HEK293 (cell line): Measurements from ENCODE around the gene FMO1.

Source experiments
- CTCF ChIA-PET: fragments of 350-600 bp; formaldehyde crosslinking; extraction: SDS; loops from one replicate; lab custom pipeline; 2021; ENCODE audit warnings: antibody characterized with exemption; lab: Yijun Ruan, JAX
- POLR2A ChIA-PET: fragments of 300-600 bp; formaldehyde crosslinking; extraction: SDS; loops from one replicate; lab custom pipeline; 2020; ENCODE audit warnings: antibody characterized with exemption, inconsistent platforms; lab: Yijun Ruan, JAX
- H3K27ac ChIP-seq: fragments of 200-500 bp; sonication (Bioruptor generic); 2 replicates; pipeline ENCODE4 v1.5.1; 2014; ENCODE audit warnings: low read depth, low read length, control low read depth, inconsistent platforms; ENCODE audit errors: extremely low read depth
- H3K36me3 ChIP-seq, 2 experiments: fragments of 200-500 bp in 1 of 2; sonication (Bioruptor generic) in 1 of 2; 1 replicate in 1 of 2; 2 replicates in 1 of 2; pipeline ENCODE4 v1.5.1; 2014 to 2017; ENCODE audit warnings: inconsistent platforms in 2 of 2, low read length in 2 of 2; ENCODE audit not compliant: control insufficient read depth in 2 of 2, insufficient read depth in 1 of 2
- H3K4me1 ChIP-seq: fragments of 200-500 bp; sonication (Bioruptor generic); 2 replicates; pipeline ENCODE4 v1.5.1; 2014; ENCODE audit warnings: mild to moderate bottlenecking, low read length, inconsistent platforms; ENCODE audit not compliant: control insufficient read depth, insufficient read depth
- H3K4me3 ChIP-seq: 2 replicates; pipeline ENCODE4 v1.5.1; 2011; ENCODE audit warnings: low read depth, mild to moderate bottlenecking, control low read depth, low read length, moderate library complexity
- H3K9me3 ChIP-seq: fragments of 200-500 bp; sonication (Bioruptor generic); 2 replicates; pipeline ENCODE4 v1.5.1; 2014; ENCODE audit warnings: low read depth, low read length, inconsistent platforms; ENCODE audit not compliant: control insufficient read depth, insufficient read depth
- GLI4 ChIP-seq: fragments of 450-650 bp; formaldehyde crosslinking; IDR thresholded peaks from 2 replicates; pipeline ENCODE4 v1.5.1; 2016; ENCODE audit warnings: missing biosample characterization, missing genetic modification characterization
- KLF1 ChIP-seq: fragments of 450-650 bp; formaldehyde crosslinking; IDR thresholded peaks from 2 replicates; pipeline ENCODE4 v1.5.1; 2016; ENCODE audit warnings: missing biosample characterization, missing genetic modification characterization
- MZF1 ChIP-seq: fragments of 450-650 bp; formaldehyde crosslinking; IDR thresholded peaks from 2 replicates; pipeline ENCODE4 v1.5.1; 2017; ENCODE audit warnings: missing biosample characterization, missing genetic modification characterization, borderline replicate concordance
- WT1 ChIP-seq: fragments of 450-650 bp; formaldehyde crosslinking; IDR thresholded peaks from 2 replicates; pipeline ENCODE4 v1.5.1; 2016; ENCODE audit warnings: missing biosample characterization, missing genetic modification characterization
- YY1 ChIP-seq: fragments of 450-650 bp; formaldehyde crosslinking; IDR thresholded peaks from 2 replicates; pipeline ENCODE4 v1.5.1; 2018; ENCODE audit warnings: missing biosample characterization, missing genetic modification characterization
- ZBTB48 ChIP-seq: fragments of 450-650 bp; formaldehyde crosslinking; IDR thresholded peaks from 2 replicates; pipeline ENCODE4 v1.5.1; 2016; ENCODE audit warnings: missing biosample characterization, missing genetic modification characterization
- ZIC2 ChIP-seq: fragments of 450-650 bp; formaldehyde crosslinking; IDR thresholded peaks from 2 replicates; pipeline ENCODE4 v1.5.1; 2016; ENCODE audit warnings: missing biosample characterization, missing genetic modification characterization
- ZNF112 ChIP-seq: fragments of 450-650 bp; formaldehyde crosslinking; IDR thresholded peaks from 2 replicates; pipeline ENCODE4 v1.5.0; 2017; ENCODE audit warnings: missing biosample characterization, missing genetic modification characterization
- ZNF221 ChIP-seq: fragments of 450-650 bp; formaldehyde crosslinking; IDR thresholded peaks from 2 replicates; pipeline ENCODE4 v1.5.1; 2017; ENCODE audit warnings: missing biosample characterization, missing genetic modification characterization, borderline replicate concordance
- ZNF302 ChIP-seq: fragments of 450-650 bp; formaldehyde crosslinking; IDR thresholded peaks from 2 replicates; pipeline ENCODE4 v1.5.1; 2016; ENCODE audit warnings: missing biosample characterization, missing genetic modification characterization, low read depth
- ZNF473 ChIP-seq: fragments of 450-650 bp; formaldehyde crosslinking; IDR thresholded peaks from 2 replicates; pipeline ENCODE4 v1.5.1; 2017; ENCODE audit warnings: missing biosample characterization, missing genetic modification characterization
- ZNF501 ChIP-seq: fragments of 450-650 bp; formaldehyde crosslinking; IDR thresholded peaks from 2 replicates; pipeline ENCODE4 v1.5.1; 2016; ENCODE audit warnings: missing biosample characterization, missing genetic modification characterization
- ZNF514 ChIP-seq: fragments of 450-650 bp; formaldehyde crosslinking; IDR thresholded peaks from 2 replicates; pipeline ENCODE4 v1.5.1; 2016; ENCODE audit warnings: missing biosample characterization, missing genetic modification characterization
- ZNF585B ChIP-seq: fragments of 450-650 bp; formaldehyde crosslinking; IDR thresholded peaks from 2 replicates; pipeline ENCODE4 v1.5.1; 2016; ENCODE audit warnings: missing biosample characterization, missing genetic modification characterization
- ZNF623 ChIP-seq: fragments of 450-650 bp; formaldehyde crosslinking; IDR thresholded peaks from 2 replicates; pipeline ENCODE4 v1.5.1; 2016; ENCODE audit warnings: missing biosample characterization, missing genetic modification characterization
- ZNF658 ChIP-seq: fragments of 450-650 bp; formaldehyde crosslinking; IDR thresholded peaks from 2 replicates; pipeline ENCODE4; 2016; ENCODE audit warnings: missing biosample characterization, missing genetic modification characterization
- ZNF701 ChIP-seq: fragments of 450-650 bp; formaldehyde crosslinking; IDR thresholded peaks from 2 replicates; pipeline ENCODE4 v1.5.1; 2016; ENCODE audit warnings: missing biosample characterization, missing genetic modification characterization
- ZNF747 ChIP-seq: fragments of 450-650 bp; formaldehyde crosslinking; IDR thresholded peaks from 2 replicates; pipeline ENCODE4 v1.5.1; 2016; ENCODE audit warnings: missing biosample characterization, missing genetic modification characterization
- ZNF791 ChIP-seq: fragments of 450-650 bp; formaldehyde crosslinking; IDR thresholded peaks from 2 replicates; pipeline ENCODE4 v1.5.1; 2016; ENCODE audit warnings: missing biosample characterization, missing genetic modification characterization
- TF ChIP-seq, protein P1 (sequence below): fragments of 450-650 bp; formaldehyde crosslinking; IDR thresholded peaks from 2 replicates; pipeline ENCODE4 v1.5.1; 2016; ENCODE audit warnings: missing biosample characterization, missing genetic modification characterization, low read depth
- TF ChIP-seq, protein P2 (sequence below): fragments of 450-650 bp; formaldehyde crosslinking; IDR thresholded peaks from 2 replicates; pipeline ENCODE4 v1.5.1; 2016; ENCODE audit warnings: missing biosample characterization, missing genetic modification characterization
- TF ChIP-seq, protein P3 (sequence below): fragments of 450-650 bp; formaldehyde crosslinking; conservative IDR thresholded peaks from 2 replicates; pipeline ENCODE4 v1.5.1; 2016; ENCODE audit warnings: low read depth, missing biosample characterization, missing genetic modification characterization
- TF ChIP-seq, protein P4 (sequence below): fragments of 450-650 bp; formaldehyde crosslinking; IDR thresholded peaks from 2 replicates; pipeline ENCODE4 v1.5.1; 2016; ENCODE audit warnings: missing biosample characterization, missing genetic modification characterization, borderline replicate concordance

Gene FMO1

DNA sequence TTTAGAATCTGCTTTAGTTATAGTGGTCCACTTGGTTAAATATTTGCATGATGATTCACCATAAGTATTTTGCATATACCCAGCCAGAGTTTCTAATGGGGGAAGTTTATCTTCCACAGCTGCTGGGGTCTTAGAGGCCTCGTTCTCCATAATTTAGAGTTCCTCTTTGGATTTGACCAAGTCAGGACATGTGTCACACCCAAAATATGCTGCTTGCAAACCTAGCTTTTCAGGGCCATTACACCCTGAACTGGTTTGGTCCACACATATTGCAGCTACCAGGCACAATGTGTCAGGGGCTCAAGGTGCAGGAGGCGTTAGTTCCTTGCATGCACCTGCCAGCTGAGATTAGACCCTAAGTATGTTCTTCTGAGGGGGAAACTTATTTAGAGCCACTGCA, 48.6 kb downstream of the FMO1 start (continued):
- TF ChIP-seq, protein P1, sequence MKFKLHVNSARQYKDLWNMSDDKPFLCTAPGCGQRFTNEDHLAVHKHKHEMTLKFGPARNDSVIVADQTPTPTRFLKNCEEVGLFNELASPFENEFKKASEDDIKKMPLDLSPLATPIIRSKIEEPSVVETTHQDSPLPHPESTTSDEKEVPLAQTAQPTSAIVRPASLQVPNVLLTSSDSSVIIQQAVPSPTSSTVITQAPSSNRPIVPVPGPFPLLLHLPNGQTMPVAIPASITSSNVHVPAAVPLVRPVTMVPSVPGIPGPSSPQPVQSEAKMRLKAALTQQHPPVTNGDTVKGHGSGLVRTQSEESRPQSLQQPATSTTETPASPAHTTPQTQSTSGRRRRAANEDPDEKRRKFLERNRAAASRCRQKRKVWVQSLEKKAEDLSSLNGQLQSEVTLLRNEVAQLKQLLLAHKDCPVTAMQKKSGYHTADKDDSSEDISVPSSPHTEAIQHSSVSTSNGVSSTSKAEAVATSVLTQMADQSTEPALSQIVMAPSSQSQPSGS (tag by site-specific recombination) = no peak

DNA sequence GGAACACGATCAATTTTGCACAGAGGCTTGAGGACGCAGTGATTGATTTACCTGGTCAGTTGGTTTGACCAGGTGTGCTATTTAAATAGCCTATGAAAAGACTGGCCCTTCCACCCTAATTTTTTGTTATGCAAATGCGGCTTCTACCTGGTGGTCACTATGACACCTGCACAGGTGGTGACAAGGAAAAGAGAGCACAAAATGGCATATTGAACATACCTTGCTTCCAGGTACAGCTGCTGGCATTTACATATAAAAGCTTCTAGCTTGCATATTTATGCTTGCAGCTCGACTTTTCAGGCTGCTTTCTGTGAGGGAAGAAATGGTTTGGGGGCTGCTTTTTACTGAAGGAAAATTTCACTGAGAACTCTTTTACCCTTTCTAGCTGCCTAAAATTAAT, 50.4 kb downstream of the FMO1 start:
- ChIA-PET CTCF (interaction anchor here (2.1 kb wide), 1 partner anchor 15 kb away, joined by 10 read pairs; no protein-coding TSS in a partner anchor), POLR2A (no interaction called here)
- TF ChIP-seq KLF1 (tag by site-specific recombination) (no peak), ZNF302 (no peak), ZNF791 (no peak), WT1 (tag by site-specific recombination) (no peak), ZNF658 (tag by site-specific recombination) (no peak), ZNF623 (no peak), ZNF112 (tag by site-specific recombination) (no peak), ZNF514 (tag by site-specific recombination) (no peak), ZNF501 (tag by site-specific recombination) (no peak), ZNF747 (no peak), ZNF701 (tag by site-specific recombination) (no peak), YY1 (no peak), ZNF221 (tag by site-specific recombination) (no peak), ZNF473 (tag by site-specific recombination) (no peak), ZIC2 (tag by site-specific recombination) (no peak), GLI4 (tag by site-specific recombination) (no peak)
- TF ChIP-seq, protein P2, sequence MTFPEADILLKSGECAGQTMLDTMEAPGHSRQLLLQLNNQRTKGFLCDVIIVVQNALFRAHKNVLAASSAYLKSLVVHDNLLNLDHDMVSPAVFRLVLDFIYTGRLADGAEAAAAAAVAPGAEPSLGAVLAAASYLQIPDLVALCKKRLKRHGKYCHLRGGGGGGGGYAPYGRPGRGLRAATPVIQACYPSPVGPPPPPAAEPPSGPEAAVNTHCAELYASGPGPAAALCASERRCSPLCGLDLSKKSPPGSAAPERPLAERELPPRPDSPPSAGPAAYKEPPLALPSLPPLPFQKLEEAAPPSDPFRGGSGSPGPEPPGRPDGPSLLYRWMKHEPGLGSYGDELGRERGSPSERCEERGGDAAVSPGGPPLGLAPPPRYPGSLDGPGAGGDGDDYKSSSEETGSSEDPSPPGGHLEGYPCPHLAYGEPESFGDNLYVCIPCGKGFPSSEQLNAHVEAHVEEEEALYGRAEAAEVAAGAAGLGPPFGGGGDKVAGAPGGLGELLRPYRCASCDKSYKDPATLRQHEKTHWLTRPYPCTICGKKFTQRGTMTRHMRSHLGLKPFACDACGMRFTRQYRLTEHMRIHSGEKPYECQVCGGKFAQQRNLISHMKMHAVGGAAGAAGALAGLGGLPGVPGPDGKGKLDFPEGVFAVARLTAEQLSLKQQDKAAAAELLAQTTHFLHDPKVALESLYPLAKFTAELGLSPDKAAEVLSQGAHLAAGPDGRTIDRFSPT (tag by site-specific recombination) = no peak
- H3K9me3 ChIP-seq = no peaks in the 10 kb centered on the region
- H3K36me3 ChIP-seq = no peaks in the 10 kb centered on the region
- H3K4me3 ChIP-seq = no peak overlapping the region
- no peaks in the 10 kb centered on the region for H3K4me1 ChIP-seq
- H3K27ac ChIP-seq = no peak overlapping the region

DNA sequence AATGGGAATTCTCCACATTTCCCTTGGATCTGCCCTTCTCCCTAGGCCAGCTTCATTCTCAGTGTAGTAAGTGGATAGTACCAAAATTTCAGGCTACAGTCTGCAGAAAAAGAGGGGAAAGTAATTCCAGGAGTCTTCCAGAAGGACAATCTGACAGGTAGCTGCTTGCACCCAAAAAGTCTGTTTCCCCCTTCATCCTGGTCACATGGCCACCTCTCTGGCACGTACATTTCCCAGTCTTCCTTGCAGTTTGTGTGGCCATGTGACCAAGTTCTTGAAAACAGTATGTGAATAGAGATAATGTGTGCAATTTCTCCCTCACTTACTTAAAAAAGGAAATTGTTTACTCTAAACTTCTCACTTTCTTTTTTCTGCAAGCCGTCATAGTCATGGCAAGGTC, 51.0 kb downstream of the FMO1 start:
- ChIA-PET POLR2A (no interaction called here), CTCF (interaction anchor here (1.1 kb wide), 1 partner anchor 15 kb away, joined by 5 read pairs; the partner anchor contains the start of gene FMO4)
- TF ChIP-seq ZNF747 = no peak
- TF ChIP-seq ZBTB48 (tag by site-specific recombination) = no peak
- TF ChIP-seq, protein P3, sequence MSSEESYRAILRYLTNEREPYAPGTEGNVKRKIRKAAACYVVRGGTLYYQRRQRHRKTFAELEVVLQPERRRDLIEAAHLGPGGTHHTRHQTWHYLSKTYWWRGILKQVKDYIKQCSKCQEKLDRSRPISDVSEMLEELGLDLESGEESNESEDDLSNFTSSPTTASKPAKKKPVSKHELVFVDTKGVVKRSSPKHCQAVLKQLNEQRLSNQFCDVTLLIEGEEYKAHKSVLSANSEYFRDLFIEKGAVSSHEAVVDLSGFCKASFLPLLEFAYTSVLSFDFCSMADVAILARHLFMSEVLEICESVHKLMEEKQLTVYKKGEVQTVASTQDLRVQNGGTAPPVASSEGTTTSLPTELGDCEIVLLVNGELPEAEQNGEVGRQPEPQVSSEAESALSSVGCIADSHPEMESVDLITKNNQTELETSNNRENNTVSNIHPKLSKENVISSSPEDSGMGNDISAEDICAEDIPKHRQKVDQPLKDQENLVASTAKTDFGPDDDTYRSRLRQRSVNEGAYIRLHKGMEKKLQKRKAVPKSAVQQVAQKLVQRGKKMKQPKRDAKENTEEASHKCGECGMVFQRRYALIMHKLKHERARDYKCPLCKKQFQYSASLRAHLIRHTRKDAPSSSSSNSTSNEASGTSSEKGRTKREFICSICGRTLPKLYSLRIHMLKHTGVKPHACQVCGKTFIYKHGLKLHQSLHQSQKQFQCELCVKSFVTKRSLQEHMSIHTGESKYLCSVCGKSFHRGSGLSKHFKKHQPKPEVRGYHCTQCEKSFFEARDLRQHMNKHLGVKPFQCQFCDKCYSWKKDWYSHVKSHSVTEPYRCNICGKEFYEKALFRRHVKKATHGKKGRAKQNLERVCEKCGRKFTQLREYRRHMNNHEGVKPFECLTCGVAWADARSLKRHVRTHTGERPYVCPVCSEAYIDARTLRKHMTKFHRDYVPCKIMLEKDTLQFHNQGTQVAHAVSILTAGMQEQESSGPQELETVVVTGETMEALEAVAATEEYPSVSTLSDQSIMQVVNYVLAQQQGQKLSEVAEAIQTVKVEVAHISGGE (tag by site-specific recombination) = no peak
- no peak for TF ChIP-seq ZNF585B
- TF ChIP-seq MZF1 (tag by site-specific recombination) = no peak
- TF ChIP-seq, protein P4, sequence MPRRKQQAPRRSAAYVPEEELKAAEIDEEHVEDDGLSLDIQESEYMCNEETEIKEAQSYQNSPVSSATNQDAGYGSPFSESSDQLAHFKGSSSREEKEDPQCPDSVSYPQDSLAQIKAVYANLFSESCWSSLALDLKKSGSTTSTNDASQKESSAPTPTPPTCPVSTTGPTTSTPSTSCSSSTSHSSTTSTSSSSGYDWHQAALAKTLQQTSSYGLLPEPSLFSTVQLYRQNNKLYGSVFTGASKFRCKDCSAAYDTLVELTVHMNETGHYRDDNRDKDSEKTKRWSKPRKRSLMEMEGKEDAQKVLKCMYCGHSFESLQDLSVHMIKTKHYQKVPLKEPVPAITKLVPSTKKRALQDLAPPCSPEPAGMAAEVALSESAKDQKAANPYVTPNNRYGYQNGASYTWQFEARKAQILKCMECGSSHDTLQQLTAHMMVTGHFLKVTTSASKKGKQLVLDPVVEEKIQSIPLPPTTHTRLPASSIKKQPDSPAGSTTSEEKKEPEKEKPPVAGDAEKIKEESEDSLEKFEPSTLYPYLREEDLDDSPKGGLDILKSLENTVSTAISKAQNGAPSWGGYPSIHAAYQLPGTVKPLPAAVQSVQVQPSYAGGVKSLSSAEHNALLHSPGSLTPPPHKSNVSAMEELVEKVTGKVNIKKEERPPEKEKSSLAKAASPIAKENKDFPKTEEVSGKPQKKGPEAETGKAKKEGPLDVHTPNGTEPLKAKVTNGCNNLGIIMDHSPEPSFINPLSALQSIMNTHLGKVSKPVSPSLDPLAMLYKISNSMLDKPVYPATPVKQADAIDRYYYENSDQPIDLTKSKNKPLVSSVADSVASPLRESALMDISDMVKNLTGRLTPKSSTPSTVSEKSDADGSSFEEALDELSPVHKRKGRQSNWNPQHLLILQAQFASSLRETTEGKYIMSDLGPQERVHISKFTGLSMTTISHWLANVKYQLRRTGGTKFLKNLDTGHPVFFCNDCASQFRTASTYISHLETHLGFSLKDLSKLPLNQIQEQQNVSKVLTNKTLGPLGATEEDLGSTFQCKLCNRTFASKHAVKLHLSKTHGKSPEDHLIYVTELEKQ (tag by site-specific recombination) = no peak

More for the DNA sequence above, 51.0 kb downstream of the FMO1 start:
- H3K9me3 ChIP-seq = no peaks in the 10 kb centered on the region
- H3K4me1 ChIP-seq = no peaks in the 10 kb centered on the region
- H3K27ac ChIP-seq = no peak overlapping the region
- H3K4me3 ChIP-seq = no peak overlapping the region
- no peaks in the 10 kb centered on the region for H3K36me3 ChIP-seq
